ENCODE data around the gene FBXO31. TPM values are rescaled to one million over a fixed set of nuclear protein-coding genes. Genes with fewer than 3 reads are reported as not detected.

FBXO31 gene
- total and polyA plus RNA-seq, 2 of the 13 experiments (the other 11 are each of a cell fraction or from before 2014, with no cell fraction given), result 92.4 to 101 TPM

- TSS peak; percentile 35 for BruUV-seq (replicated peaks)
- Histone ChIP-seq H3K36me3 (replicated peaks in 1 of 2; ENCODE audit: control insufficient read depth in 1 of 2, insufficient read depth in 2 of 2, low read length in 2 of 2) (peaks cover 74 to 90% of the 10 kb centered on the region in 2 experiments), H3K4me1 (ENCODE audit: insufficient read depth, low read length) (no peaks in the 10 kb centered on the region), H3K79me2 (ENCODE audit: insufficient read depth, low read length) (peaks cover 11% of the 10 kb centered on the region), H3K27me3 (ENCODE audit: control insufficient read depth in 1 of 2, insufficient read depth in 2 of 2, low read length in 2 of 2) (no peaks in the 10 kb centered on the region), H3K4me3 (replicated peaks in 1 of 3; ENCODE audit: insufficient read depth in 1 of 3, low read depth in 2 of 3, low read length in 3 of 3) (no peak overlapping the region), H4K20me1 (ENCODE audit: insufficient read depth, low read length) (peaks cover 86% of the 10 kb centered on the region), H2AFZ (ENCODE audit: low read length) (no peak overlapping the region), H3K9me3 (ENCODE audit: low read length) (no peaks in the 10 kb centered on the region), H3K27ac (ENCODE audit: extremely low read length, insufficient read depth, low read length) (no peak overlapping the region), H3K4me2 (ENCODE audit: low read depth, low read length) (no peak overlapping the region), H3K9ac (ENCODE audit: insufficient read depth, low read depth, low read length) (no peak overlapping the region)
- CTCF ChIA-PET (ENCODE audit: low intra/inter-chr PET ratio, low total read pairs), result no interaction called here
- in situ Hi-C loops (cut with HindIII; ENCODE audit: extremely low pct_ligation_motif_present, low pct_unique_long_range_greater_than_20kb), result no loop called here
- TF ChIP-seq KLF12 (CRISPR knock-in tag; IDR thresholded peaks at IDR 0.05; ENCODE audit: borderline replicate concordance) (no peak), ZNF704 (CRISPR knock-in tag; IDR thresholded peaks at IDR 0.05; ENCODE audit: borderline replicate concordance) (no peak), ZBTB33 (CRISPR knock-in tag; IDR thresholded peaks at IDR 0.05) (no peak), ZNF333 (CRISPR knock-in tag; IDR thresholded peaks at IDR 0.05; ENCODE audit: borderline replicate concordance) (no peak), MBNL3 (CRISPR knock-in tag; conservative IDR thresholded peaks at IDR 0.05) (no peak), JUNB (CRISPR knock-in tag; IDR thresholded peaks at IDR 0.05; ENCODE audit: borderline replicate concordance) (no peak), ZFP36L1 (CRISPR knock-in tag; IDR thresholded peaks at IDR 0.05) (no peak), PBX2 (CRISPR knock-in tag; IDR thresholded peaks at IDR 0.05) (no peak), FLYWCH1 (CRISPR knock-in tag; IDR thresholded peaks at IDR 0.05) (no peak), XBP1 (CRISPR knock-in tag; IDR thresholded peaks at IDR 0.05) (no peak)
- TF ChIP-seq, protein P1, sequence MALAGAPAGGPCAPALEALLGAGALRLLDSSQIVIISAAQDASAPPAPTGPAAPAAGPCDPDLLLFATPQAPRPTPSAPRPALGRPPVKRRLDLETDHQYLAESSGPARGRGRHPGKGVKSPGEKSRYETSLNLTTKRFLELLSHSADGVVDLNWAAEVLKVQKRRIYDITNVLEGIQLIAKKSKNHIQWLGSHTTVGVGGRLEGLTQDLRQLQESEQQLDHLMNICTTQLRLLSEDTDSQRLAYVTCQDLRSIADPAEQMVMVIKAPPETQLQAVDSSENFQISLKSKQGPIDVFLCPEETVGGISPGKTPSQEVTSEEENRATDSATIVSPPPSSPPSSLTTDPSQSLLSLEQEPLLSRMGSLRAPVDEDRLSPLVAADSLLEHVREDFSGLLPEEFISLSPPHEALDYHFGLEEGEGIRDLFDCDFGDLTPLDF (CRISPR knock-in tag; IDR thresholded peaks at IDR 0.05), result no peak
- intact Hi-C loops (cut with micrococcal nuclease; ENCODE audit: unreplicated experiment), result no loop called here
- ATAC-seq, result no peak
- no peak for FAIRE-seq
- no peak for DNase-seq (ENCODE audit: low spot score)
- POLR2A ChIA-PET, result interaction anchor here (3.4 kb wide), 1 partner anchor 52 kb away, joined by 20 read pairs; the partner anchor contains the start of gene FBXO31
- 98% methylated on average over 15 of the region's 15 CpGs for WGBS (ENCODE audit: low lambda C conversion rate)
Observed at GRCh38 chr16:87330646-87331045, 52.9 kb downstream of the FBXO31 start.

All from HepG2 (cell line).